HFFc6 (cell line): ENCODE results near the gene KCNIP4. TPM values are rescaled to one million over a fixed set of nuclear protein-coding genes. Genes with fewer than 3 reads are reported as not detected.

ENCODE experiments used
- DNase-seq: peaks from one replicate; pipeline ENCODE4 v3.0.0-alpha.2; 2018
- H3K27ac Mint-ChIP-seq: 2 replicates; pipeline ENCODE4 v1.8.0; 2020; ENCODE audit warnings: mild to moderate bottlenecking, mixed read lengths
- H3K27me3 Mint-ChIP-seq: 2 replicates; pipeline ENCODE4 v1.8.0; 2021; ENCODE audit warnings: mild to moderate bottlenecking, moderate library complexity, mixed read lengths; ENCODE audit not compliant: insufficient read depth
- H3K36me3 Mint-ChIP-seq: 2 replicates; pipeline ENCODE4 v1.8.0; 2021; ENCODE audit warnings: low read depth, mixed read lengths
- H3K4me1 Mint-ChIP-seq: 2 replicates; pipeline ENCODE4 v1.8.0; 2020; ENCODE audit warnings: low read depth, mixed read lengths
- H3K4me3 Mint-ChIP-seq: 2 replicates; pipeline ENCODE4 v1.8.0; 2020; ENCODE audit warnings: mild to moderate bottlenecking, moderate library complexity, mixed read lengths
- H3K9me3 Mint-ChIP-seq: 2 replicates; pipeline ENCODE4 v1.8.0; 2020; ENCODE audit warnings: mild to moderate bottlenecking, mixed read lengths
- CTCF ChIP-seq: fragments of 200-600 bp; sonication (generic); IDR thresholded peaks from 2 replicates; pipeline ENCODE4 v1.5.0; 2021; ENCODE audit warnings: antibody characterized with exemption, mild to moderate bottlenecking
- total RNA-seq, 6 experiments: library from RNA; stranded (reverse); fragmentation: NEBNext Ultra II Directional; extraction: Animal tissue kit (Norgen Biotek cat#: 25700); gene quantifications; 2 replicates in 1 of 6; 3 replicates in 5 of 6; pipeline ENCODE4 v1.2.3, GENCODE V29; 2021

The KCNIP4 gene
- total RNA-seq, 6 experiments from 2014 or later: not detected

- H3K9me3 Mint-ChIP-seq: peaks cover 11% of the 10 kb centered on the region
- H3K4me1 Mint-ChIP-seq: no peaks in the 10 kb centered on the region
- no peak for TF ChIP-seq CTCF
- no peaks in the 10 kb centered on the region for H3K27me3 Mint-ChIP-seq
- no peak overlapping the region for H3K27ac Mint-ChIP-seq
- no peak overlapping the region for H3K4me3 Mint-ChIP-seq
- no peak for DNase-seq
- H3K36me3 Mint-ChIP-seq: no peaks in the 10 kb centered on the region
Measured at GRCh38 chr4:21001490-21001889, 947.1 kb downstream of the KCNIP4 start.

GRCh38 chr4:20997886-20998285, 950.7 kb downstream of the KCNIP4 start:
- H3K27ac Mint-ChIP-seq: no peak overlapping the region
- H3K4me1 Mint-ChIP-seq: no peaks in the 10 kb centered on the region
- no peaks in the 10 kb centered on the region for H3K36me3 Mint-ChIP-seq
- no peak for DNase-seq
- H3K4me3 Mint-ChIP-seq: no peak overlapping the region
- peaks cover 11% of the 10 kb centered on the region; the same call in 1 of the 2 replicates for H3K9me3 Mint-ChIP-seq
- peaks cover 3% of the 10 kb centered on the region; the same call in 1 of the 2 replicates for H3K27me3 Mint-ChIP-seq
- no peak for TF ChIP-seq CTCF

- peaks cover 14% of the 10 kb centered on the region for H3K9me3 Mint-ChIP-seq
- H3K4me1 Mint-ChIP-seq: no peaks in the 10 kb centered on the region
- no peak for TF ChIP-seq CTCF
- H3K36me3 Mint-ChIP-seq: no peaks in the 10 kb centered on the region
- peaks cover 4% of the 10 kb centered on the region; the same call in 1 of the 2 replicates for H3K27me3 Mint-ChIP-seq
- H3K27ac Mint-ChIP-seq: no peak overlapping the region
- no peak for DNase-seq
- H3K4me3 Mint-ChIP-seq: no peak overlapping the region
Measured at GRCh38 chr4:20995610-20996009, 953.0 kb downstream of the KCNIP4 start.

- DNase-seq: no peak
- no peak overlapping the region for H3K27ac Mint-ChIP-seq
- H3K4me1 Mint-ChIP-seq: no peaks in the 10 kb centered on the region
- no peak overlapping the region for H3K4me3 Mint-ChIP-seq
- peaks cover 4% of the 10 kb centered on the region; the same call in 1 of the 2 replicates for H3K27me3 Mint-ChIP-seq
- H3K36me3 Mint-ChIP-seq: no peaks in the 10 kb centered on the region
- TF ChIP-seq CTCF: no peak
- peaks cover 13% of the 10 kb centered on the region for H3K9me3 Mint-ChIP-seq
Measured at GRCh38 chr4:20995015-20995414, 953.6 kb downstream of the KCNIP4 start.

- H3K4me3 Mint-ChIP-seq: no peak overlapping the region
- H3K36me3 Mint-ChIP-seq: no peaks in the 10 kb centered on the region
- no peak for TF ChIP-seq CTCF
- peaks cover 6% of the 10 kb centered on the region; the same call in 1 of the 2 replicates for H3K27me3 Mint-ChIP-seq
- peaks cover 11% of the 10 kb centered on the region for H3K9me3 Mint-ChIP-seq
- no peaks in the 10 kb centered on the region for H3K4me1 Mint-ChIP-seq
- no peak for DNase-seq
- no peak overlapping the region for H3K27ac Mint-ChIP-seq
Measured at GRCh38 chr4:20992002-20992401, 956.6 kb downstream of the KCNIP4 start.

GRCh38 chr4:20987191-20987590, 961.4 kb downstream of the KCNIP4 start:
- H3K27me3 Mint-ChIP-seq: peaks cover 3% of the 10 kb centered on the region; the same call in 1 of the 2 replicates
- H3K4me1 Mint-ChIP-seq: no peaks in the 10 kb centered on the region
- TF ChIP-seq CTCF: no peak
- no peak overlapping the region for H3K27ac Mint-ChIP-seq
- DNase-seq: no peak
- H3K4me3 Mint-ChIP-seq: no peak overlapping the region
- peaks cover 11% of the 10 kb centered on the region for H3K9me3 Mint-ChIP-seq
- H3K36me3 Mint-ChIP-seq: no peaks in the 10 kb centered on the region
